GM21423 (cell line): ENCODE data around the gene GRIK3.

Source experiments
- ATAC-seq: cut with Tn5 transposase; IDR thresholded peaks from one replicate; pipeline ENCODE4 v1.9.1; 2021; ENCODE audit warnings: mild to moderate bottlenecking, moderate library complexity; ENCODE audit not compliant: unreplicated experiment

The GRIK3 gene

GRCh38 chr1:36751525-36751924 is 282.8 kb downstream of the GRIK3 start:
- ATAC-seq = no peak

GRCh38 chr1:36748466-36748865 is 285.8 kb downstream of the GRIK3 start:
- no peak for ATAC-seq
